Stimulated activated CD8-positive, alpha-beta memory T cell treated with anti-CD3 and anti-CD28 coated beads, Interleukin-4, amount 100 ng/mL, for 1 hour (primary cell): ENCODE data around the gene CNPPD1.

Source experiments
- DNase-seq, 2 donors: peaks; one replicate each; pipeline ENCODE4 v3.0.0-alpha.2; 2020; ENCODE audit warnings: low read depth in 2 of 2, low spot score in 1 of 2

The CNPPD1 gene

DNA sequence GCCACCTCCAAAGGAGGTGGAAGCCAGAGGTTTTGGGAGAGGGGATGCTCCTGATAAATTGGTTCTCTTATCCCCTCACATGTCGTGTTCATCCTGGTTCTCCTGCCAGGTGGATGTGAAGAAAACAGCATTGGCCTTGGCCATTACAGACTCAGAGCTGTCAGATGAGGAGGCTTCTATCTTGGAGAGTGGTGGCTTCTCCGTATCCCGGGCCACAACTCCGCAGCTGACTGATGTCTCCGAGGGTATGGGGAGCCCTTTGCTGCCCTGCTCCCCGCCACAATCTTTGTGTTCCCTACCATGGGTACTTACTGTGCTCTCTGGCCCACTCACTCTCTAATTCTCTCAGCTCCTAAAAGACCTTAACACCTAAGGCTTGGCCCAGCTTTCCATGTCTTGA lies 4.8 kb upstream of the CNPPD1 start:
- no peak for DNase-seq

DNA sequence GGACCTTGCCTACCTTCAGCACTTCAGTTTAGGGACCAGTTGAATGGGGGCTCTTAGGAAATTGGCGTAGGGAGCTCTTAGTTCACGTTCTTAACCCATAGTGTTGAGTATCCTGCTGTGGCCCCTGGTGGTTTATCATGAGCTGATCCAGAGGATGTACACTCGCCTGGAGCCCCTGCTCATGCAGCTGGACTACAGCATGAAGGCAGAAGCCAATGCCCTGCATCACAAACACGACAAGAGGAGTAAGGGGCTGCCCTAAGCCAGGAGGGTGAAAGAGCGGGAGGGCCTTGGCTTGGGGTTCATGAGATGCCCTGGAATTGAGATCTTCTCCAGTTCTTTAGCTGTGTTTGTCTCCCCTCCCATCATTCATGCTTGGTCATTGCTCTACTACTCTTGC lies 4.2 kb upstream of the CNPPD1 start:
- no peak for DNase-seq

DNA sequence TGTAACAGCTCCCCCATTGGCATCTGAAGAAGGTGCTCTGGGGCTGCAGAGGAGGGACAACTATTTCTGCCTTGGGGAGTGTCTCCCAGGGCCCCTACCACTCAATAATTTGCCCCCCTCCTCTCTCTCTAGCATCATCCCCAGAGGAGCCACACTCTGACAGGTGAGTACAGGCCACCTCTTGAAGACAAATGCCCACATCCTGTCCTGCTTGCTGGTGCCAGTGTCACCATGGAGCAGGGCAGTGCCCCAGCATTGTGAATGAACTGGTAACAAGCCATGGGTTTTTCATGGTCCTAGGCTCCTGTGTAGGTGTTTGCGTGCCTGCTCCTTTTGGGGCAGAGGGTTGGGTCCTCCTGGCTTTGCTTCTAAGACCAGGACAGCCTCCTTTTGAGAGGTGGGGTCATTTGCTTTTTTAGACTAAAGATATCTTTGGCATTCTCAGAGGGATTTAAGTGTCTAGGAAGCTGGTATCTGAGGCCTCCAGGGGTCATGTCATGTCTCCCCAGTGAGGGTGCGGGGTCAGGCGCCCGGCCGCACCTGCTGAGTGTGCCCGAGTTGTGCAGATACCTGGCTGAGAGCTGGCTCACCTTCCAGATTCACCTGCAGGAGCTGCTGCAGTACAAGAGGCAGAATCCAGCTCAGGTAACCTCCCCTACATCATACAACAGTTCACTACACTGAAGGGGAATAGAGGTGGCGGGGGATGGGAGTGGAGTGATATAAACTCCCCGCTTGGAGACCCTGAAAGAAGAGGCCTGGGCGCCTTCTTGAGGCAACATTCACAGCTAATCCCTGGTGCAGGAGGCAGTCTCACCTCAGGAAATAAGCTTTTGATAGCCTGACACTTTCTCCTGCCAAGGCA lies 3.1 kb upstream of the CNPPD1 start:
- DNase-seq, result no peak

DNA sequence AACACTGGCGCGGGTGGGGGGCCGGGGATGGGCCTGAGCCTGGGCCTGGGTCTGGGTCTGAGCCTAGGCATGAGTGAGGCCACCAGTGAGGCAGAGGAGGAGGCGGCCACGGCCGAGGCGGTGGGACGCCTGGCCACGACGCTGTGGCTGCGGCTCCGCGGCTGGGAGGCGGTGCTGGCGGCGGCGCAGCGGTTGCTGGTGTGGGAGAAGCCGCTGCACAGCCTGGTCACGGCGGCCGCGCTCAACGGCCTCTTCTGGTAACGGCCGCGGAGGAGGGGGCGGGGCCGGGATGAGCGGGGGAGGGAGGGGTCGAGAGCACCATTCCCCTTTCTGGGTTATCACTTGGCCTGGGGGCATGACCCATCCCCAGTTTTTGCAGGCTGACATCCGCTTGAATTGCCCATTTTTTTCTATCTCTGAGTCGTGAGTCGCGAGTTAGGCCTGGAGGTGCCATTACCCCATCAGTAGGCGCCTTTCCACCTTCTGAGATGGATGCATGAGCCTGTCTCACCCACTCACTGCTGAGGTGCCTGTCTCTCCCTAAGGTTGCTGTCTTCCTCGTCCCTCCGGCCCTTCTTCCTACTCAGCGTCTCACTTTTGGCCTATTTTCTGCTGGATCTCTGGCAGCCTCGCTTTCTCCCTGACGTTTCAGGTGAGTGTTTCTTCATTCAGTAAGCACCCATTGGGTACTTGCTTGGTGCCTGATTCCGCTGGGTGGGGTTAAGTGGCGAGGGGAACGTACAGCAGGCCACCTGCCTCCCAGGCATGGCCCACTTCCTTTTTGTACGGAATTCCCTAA lies 1.9 kb upstream of the CNPPD1 start:
- no peak for DNase-seq

DNA sequence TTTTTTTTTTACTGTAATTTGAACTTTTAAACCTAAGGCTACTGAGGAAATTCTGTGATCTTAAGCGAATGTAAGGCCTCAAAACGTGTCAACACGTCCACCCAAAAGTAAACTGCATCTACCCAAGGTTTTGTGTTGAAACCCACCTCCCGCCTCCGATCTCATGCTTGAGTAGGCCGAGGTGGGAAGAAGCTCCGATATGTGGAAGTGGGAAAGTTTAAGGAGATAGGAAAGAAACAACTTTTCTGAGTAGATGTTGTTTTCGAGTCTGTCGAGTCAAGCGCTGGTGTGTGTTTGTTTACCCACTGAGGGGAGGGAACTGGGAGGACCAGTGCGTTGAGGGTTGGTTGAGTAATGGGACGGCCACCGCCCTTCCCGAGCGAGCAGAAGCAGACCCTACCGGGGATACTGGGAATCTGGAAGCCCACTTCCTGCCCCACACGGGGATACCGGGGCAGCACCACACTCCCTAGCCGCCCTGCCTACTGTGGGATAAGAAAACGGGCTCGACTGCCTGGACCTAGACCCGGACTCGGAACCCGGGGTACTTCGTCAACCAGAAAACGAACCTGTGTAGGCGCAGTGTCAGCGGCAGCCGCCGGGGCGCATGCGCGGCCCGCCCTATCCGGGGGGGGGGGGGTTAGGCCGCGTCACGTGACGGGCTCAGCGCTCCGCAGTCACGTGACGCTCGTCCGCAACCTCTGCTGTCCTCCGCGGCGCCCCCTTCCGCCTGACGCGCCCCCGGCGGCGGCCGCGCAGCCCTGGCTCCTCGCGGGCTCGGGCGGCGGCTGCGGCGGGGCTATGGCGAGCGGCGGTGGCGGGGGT lies 1.0 kb upstream of the CNPPD1 start, which contains the start of gene RETREG2:
Gene RETREG2, plus strand, starts transcription at position 724 of the 825 bp plus-strand sequence. Its CDS starts 78 bp downstream, at position 802.
- peak; percentile 56 to 63 for DNase-seq

DNA sequence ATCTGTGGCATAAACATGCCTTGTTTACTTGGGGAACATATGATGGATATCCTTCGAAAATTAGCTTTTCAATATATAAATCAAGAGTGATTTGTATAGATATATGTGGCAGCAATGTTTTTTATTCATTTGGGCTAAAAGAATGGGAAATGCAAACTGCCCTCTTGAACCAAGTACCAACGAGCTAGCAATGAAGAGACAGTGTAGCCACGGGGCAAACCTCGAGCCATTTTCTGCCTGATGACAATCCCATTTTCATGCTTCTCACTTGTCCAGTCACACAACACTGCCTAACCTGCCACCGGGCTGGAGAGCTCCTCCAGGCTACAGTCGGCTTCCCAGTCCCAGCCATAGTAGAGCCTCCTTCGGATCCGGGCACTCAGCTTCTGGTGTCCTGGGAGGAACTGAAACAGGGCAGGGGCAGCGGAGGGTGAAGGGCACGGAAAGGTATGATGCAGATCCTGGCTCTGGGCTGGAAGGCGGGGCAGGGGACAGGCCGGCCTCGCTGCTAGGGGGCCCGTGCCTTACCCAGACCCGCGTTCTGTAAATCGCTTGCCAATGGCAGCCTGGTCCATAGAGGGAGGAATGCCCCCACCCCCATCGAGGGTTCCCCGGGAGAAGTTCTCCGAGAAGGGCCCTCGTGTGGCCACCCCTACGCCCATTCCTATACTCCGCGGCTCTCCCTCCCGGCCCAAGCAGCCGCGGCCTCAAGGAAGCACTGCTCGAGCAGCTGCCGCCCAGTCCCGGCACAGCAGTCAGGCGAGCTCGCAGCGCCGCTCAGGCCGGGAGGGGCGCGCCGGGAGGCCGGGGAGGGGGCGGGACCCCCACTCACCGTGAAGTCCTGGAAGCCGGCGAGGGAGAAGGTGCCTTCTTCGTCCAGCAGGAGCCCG lies 552 bp downstream of the CNPPD1 start:
- DNase-seq, result no peak

DNA sequence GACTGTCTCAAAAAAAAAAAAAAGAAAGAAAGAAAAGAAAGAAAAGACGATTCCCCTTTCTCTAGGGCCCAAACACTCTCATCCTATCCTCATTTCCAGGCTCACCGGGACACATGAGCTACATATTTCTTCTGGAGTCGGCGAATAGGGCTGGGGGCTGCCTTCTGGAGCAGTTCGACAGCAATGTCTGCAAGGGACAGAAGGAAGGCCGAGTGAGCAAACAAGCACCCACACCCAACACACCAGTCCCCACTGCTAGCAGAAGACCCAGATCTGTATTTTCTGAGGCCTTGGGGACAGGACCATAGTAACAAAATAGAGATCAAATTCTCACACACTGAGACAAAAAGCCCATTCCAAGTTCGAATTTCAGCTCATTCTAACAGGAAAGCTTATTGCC lies 1.2 kb downstream of the CNPPD1 start:
- no peak for DNase-seq

DNA sequence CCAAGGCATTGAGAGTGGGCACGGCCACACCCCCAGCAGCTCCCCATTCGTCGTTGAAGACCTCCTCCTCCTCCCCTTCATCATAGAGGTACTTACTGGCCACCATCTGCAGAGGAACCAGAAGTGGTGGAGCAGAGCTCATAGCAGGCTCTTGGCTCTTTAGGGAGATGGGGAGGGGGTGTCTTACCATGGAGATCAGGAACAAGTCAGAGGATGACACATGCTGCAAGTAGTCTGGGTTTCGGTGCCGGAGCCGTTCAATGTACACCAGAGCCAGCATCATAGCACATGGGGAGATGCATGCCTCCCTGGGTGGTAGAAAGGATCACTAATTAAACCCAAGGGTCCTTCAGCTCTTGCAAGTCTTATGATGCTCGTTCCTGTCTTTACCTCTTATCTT lies 1.9 kb downstream of the CNPPD1 start:
- no peak for DNase-seq

DNA sequence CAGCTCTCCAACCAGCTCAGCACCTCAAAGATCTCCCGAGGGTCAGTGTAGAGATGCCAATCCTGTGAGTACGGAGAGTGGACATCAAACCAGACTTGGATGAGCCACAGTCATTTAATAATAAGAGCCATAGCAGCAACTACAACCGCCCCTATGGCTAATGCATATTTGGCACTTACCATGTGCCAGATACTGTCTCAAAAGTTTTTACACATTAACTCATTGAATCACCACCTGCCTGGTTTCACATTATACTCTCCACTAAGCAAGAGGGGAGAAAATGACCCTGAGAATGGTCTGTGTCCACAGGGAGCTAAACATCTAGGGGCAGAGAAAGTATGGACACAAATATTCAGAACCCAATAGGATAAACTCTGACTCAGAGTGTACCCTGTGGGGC lies 2.6 kb downstream of the CNPPD1 start:
- no peak for DNase-seq

DNA sequence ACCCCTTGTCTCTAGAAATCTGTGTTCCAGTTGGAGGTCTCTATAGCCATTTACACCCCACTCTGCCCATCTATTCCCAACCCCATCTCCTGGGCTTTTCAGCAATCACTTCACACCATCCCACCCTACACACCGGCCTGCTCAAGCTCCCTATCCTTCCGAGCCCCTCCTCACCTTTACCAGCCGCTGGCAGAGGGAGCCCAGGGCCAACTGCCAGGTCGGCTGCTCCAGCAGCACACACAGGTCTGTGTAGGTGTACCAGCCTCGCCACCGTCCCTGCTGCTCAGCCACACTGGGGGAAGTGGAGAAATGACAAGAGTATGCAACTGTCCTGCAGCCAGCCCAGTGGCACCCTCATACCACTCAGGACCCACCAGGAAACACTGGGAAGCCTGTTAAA lies 3.5 kb downstream of the CNPPD1 start:
- DNase-seq, result no peak

DNA sequence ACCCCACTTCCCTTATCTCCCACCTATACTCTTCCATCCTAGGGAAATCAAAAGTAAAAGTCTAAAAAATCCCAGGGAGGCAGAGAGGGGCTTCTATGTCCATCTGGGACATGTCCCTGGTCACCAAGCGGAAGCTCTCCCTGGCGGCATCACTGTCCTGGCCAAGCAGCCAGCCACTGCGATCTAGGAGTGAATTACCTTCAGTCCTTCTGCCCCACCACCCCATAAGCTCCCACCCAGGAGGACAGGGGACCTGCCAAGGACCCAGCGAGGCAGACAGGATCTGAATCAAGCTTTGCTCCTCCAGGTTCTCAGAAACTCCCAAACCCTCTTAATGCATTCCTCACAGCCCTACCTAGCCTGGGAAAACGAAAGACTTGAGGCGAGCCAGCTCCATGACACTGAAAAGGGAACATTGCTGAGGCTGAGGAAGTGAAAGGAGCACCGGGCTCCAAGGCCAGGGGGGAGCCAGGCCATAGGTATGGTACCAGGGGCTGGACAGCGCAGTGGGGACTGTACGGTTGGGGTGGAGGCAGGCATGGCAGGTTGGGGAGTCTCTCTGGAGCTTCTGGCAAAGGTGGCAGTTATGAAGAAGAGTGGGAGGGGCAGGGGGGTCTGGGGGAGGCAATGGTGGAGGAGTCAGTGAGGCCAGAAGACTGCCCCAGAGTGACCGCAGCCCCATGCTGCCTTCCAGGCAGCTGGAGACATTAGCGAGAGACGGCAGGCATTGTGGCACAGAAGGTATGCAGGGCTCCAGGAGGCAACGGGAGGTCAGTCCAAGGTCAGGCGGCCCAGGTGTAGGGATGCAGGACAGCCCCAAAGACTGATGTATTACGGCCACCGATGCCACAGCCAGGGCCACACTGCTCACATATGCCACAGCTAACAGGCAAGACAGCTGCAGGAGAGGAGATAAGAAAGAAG lies 4.2 kb downstream of the CNPPD1 start:
- DNase-seq, result no peak

DNA sequence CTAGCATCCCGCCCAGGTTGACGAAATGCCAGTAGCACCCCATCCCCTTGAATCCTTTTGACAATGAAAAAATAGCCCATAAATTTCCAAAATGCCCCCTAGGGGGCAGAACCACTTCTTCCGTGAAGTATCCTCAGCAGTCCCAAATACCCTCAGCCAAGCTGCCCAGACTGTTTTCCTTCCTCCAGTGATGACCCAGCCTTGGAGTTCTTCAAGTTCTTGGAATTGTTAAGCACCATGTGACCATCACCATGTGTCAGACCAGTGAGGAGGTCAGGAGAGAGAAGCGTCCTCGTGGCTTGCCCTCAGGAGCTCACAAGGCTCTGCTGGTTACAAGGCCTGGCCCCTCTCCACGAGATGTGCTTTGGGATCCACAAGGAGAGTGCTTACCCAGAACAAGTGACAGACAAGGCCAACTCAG lies 5.5 kb downstream of the CNPPD1 start:
- DNase-seq, result no peak

DNA sequence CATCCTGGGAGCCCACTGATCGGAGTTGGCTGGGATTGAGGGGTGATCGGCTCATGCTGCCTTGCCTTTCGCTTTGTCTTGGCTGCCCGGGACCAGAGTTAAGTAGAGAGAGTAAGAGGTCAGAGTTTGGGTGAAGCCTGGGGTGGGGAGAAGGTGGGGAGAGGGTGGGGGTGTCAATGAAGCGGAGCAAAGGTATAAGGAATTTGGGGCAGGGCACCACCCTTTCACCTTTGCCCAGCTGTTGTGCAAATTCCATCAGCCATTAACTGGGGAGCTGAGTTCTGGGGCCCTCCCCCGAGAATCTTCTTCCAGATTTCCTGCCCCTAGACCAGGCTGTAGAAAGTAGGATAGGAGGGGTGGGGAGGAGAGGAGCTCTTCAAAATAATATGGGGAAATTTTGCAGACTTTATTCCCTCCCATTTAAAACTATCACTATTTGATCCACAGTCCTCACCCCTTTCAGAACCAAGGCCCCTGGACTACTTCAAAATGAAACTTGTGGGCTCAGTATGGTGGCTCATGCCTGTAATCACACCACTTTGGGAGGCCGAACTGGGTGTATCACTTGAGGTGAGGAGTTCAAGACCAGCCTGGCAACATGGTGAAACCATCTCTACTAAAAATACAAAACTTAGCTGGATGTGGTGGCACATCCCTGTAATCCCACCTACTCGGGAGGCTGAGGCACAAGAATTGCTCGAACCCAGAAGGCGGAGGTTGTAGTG lies 6.6 kb downstream of the CNPPD1 start, which contains the start of gene SLC23A3:
Gene SLC23A3, minus strand, starts transcription at position 100 of the 725 bp plus-strand sequence. Its CDS starts 45 bp downstream, at position 55.
- DNase-seq, result no peak

DNA sequence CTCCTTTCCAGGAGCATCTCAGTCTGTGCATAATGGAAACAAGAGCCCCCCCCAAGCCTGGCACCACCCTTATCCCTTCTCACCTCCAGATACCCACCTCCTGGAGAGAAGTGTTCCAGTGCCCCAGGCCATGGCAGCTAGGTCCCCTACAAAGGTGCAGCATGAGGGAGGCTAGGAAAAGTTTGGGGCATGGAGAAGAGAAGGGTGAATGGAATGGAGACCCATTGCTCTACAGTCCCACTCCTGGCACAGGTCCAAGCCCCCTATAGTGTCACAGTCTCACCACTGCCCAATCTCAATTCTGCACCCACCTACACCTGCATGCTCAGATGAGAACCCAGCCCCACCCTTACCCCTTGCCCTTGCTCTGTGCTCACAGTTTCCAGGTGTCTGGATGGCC lies 7.8 kb downstream of the CNPPD1 start:
- DNase-seq, result no peak

DNA sequence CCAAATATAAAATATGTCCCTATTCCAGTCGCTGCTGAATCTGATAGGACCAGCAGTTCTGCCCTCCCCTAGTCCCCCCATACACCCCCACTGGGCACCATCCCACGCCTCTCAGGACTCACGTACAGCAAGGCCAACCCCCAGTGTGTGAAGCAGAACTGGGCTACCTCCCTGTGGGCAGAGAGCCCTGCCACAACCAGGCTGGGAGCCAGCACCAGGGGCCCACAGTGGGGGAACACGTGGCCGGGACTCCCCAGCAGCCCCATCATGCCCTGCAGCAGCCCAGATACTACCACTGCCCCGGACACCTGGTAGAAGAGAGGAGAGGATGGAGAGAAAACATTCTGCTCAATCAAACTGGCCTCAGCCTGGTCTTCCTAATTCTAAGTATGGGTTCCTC lies 8.2 kb downstream of the CNPPD1 start:
- no peak for DNase-seq

DNA sequence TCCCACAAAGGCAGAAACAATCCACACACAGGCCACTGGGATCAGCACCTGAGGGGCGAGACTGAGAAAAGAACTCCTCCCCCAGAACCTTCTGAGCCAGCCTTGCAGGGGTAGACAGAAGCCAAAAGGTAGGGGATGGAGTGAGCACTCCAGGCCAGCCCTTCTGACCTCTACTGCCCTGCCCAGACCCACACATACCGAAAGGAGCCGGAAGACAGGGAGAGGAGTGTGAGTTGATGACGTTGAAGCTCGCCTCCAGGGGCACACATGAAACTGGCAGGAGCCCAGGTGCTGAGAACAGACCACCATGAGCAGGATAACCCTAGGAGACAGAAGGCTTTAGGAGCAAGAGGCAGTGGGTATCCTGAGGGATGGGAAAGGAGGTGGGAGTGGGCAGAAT lies 8.7 kb downstream of the CNPPD1 start:
- DNase-seq, result no peak

DNA sequence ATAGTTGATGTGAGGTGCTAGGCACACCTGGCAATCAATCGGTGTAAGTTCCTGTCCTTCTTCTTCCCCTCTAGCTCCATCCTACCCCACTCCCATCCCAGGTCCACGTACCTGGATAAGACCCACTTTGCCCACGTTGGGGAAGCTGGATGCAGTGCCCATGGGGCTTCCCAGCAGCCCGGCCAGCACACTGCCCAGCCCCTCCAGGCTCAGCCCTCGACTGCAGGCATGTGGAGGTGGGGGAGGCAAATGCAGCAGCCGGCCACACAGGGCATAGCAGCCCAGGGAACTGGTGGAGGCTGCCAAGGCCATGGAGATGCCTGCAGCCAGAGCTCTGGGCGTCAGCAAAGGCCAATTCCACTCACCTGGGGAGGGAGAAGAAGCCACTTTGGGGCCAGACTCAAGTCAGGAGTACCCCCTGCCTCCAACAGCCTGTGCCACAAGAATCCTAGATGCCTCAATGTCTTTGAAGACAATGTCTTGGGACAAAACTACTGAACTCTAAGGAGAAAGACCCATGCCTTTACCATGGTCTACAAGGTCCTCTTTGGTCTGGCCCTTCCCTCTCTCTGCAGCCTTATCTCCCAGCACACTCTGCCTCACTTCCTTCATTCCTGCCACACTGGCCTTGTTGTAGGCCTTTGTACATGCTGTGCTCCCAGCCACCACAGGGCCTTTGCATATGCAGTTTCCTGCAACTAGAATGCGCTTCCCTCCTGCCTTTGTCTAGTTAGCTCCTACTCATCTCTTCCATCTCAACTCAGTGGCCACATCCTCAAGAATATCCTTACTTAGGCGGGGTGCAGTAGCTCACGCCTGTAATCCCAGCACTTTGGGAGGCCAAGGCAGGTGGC lies 11.4 kb downstream of the CNPPD1 start:
- DNase-seq, result no peak

DNA sequence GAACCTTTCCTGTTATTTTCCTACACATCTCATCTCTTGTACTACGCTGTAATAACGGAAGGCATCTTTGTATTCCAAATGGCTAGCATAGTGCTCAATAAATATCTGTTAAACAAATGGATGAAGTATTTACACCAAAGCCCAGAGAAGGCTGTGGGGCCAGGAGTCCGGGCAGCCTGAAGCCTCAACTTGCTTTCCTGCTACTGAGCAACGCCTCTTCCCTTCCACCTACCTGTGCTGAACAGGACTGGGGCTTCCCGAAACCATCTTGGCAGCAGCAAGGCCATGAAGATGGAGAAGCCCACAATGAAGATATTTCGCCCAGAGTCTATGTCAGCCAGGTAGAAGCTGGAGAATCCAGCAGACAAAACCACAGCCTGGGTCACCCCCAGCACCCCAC lies 13.6 kb downstream of the CNPPD1 start:
- no peak for DNase-seq
